ENCODE results near the gene CPT1C.

GRCh38 chr19:49652551-49653465 is 38.1 kb upstream of the CPT1C start:
- TF ChIP-seq CTCF (IDR thresholded peaks at IDR 0.05; ENCODE audit: extremely low read depth in 1 of 2, insufficient read depth in 1 of 2, low read depth in 1 of 2, low read length in 2 of 2) (no peak), POLR2A (IDR thresholded peaks at IDR 0.05; ENCODE audit: low read depth, low read length) (no peak), EZH2 (IDR thresholded peaks at IDR 0.05; ENCODE audit: borderline replicate concordance, low read depth, low read length, severe bottlenecking) (no peak), MAX (IDR thresholded peaks at IDR 0.05; ENCODE audit: insufficient read depth, insufficient read length) (no peak), POLR2AphosphoS5 (IDR thresholded peaks at IDR 0.05; ENCODE audit: insufficient read depth, low read depth, low read length) (no peak), JUN (IDR thresholded peaks at IDR 0.05; ENCODE audit: borderline replicate concordance, insufficient read depth, insufficient read length, low read depth) (no peak), GATA2 (IDR thresholded peaks at IDR 0.05; ENCODE audit: insufficient read depth, insufficient read length, low read depth, low read length) (no peak), MYC (IDR thresholded peaks at IDR 0.05; ENCODE audit: low read depth, low read length) (no peak), FOS (IDR thresholded peaks at IDR 0.05; ENCODE audit: borderline replicate concordance, insufficient read depth, low read length) (no peak)
